Prostate gland (tissue), 2 donors: ENCODE data around the gene DCPS. TPM values are rescaled to one million over a fixed set of nuclear protein-coding genes. Genes with fewer than 3 reads are reported as not detected.
"Not testable (repeated sequence)": the region's sequence is repeated elsewhere in the genome, so short reads cannot be mapped to it uniquely, and the experiment has no call there.

Source experiments
- DNase-seq: peaks from one replicate; pipeline ENCODE4 v3.0.0-alpha.2; 2019; ENCODE audit warnings: low spot score
- H3K27ac ChIP-seq, 2 donors: fragments of 200-600 bp; sonication (generic); 2 replicates each; pipeline ENCODE4 v1.5.1; 2017 to 2019
- H3K27me3 ChIP-seq: fragments of 200-600 bp; sonication (generic); replicated peaks from 2 replicates; pipeline ENCODE4 v1.5.1; 2019; ENCODE audit not compliant: insufficient read depth
- H3K36me3 ChIP-seq, 2 donors: fragments of 200-600 bp; sonication (generic); 1 replicate in 1 of 2; 2 replicates in 1 of 2; pipeline versions ENCODE4 v1.5.1 to v1.8.1; 2017 to 2019
- H3K4me1 ChIP-seq: fragments of 200-600 bp; sonication (generic); replicated peaks from 2 replicates; pipeline ENCODE4 v1.5.1; 2019
- H3K4me3 ChIP-seq, 2 donors: fragments of 200-600 bp; sonication (generic); 2 replicates each; pipeline ENCODE4 v1.5.1; 2017 to 2019
- H3K9me3 ChIP-seq: fragments of 200-600 bp; sonication (generic); 2 replicates; pipeline ENCODE4 v1.5.1; 2017
- POLR2A ChIP-seq: fragments of 450-650 bp; IDR thresholded peaks from one replicate; pipeline ENCODE4 v1.6.1; 2016; ENCODE audit warnings: antibody characterized with exemption, mild to moderate bottlenecking
- POLR2AphosphoS5 ChIP-seq: sonication (generic); formaldehyde crosslinking; IDR thresholded peaks from one replicate; pipeline ENCODE4 v1.6.1; 2017; ENCODE audit warnings: antibody characterized with exemption
- WGBS: methylation state at CpG from one replicate; pipeline ENCODE4 v1.1.5; 2018; 5-methylcytosine and 5-hydroxymethylcytosine counted together
- intact Hi-C: fragments of 100-400 bp; cut with DNase I; formaldehyde crosslinking; loops from one replicate; pipeline ENCODE4 v1.14.2; 2022
- total RNA-seq, 2 donors: library from RNA; depleted of rRNA; stranded (reverse); fragments of >200 nt; gene quantifications; one replicate each; pipeline ENCODE4 v1.1.0, GENCODE V29; 2016
- TF ChIP-seq, protein P1 (sequence below), 4 experiments: fragments of 200-600 bp in 2 of 4; fragments of 450-650 bp in 2 of 4; sonication (generic) in 2 of 4; IDR thresholded peaks; 1 replicate in 3 of 4; 2 replicates in 1 of 4; pipeline ENCODE4 v1.5.1; 2016 to 2019; ENCODE audit warnings: antibody characterized with exemption in 4 of 4, mild to moderate bottlenecking in 2 of 4, moderate library complexity in 2 of 4

DCPS gene
- total RNA-seq, 2 donors from 2014 or later: 12.6 to 17.5 TPM

DNA sequence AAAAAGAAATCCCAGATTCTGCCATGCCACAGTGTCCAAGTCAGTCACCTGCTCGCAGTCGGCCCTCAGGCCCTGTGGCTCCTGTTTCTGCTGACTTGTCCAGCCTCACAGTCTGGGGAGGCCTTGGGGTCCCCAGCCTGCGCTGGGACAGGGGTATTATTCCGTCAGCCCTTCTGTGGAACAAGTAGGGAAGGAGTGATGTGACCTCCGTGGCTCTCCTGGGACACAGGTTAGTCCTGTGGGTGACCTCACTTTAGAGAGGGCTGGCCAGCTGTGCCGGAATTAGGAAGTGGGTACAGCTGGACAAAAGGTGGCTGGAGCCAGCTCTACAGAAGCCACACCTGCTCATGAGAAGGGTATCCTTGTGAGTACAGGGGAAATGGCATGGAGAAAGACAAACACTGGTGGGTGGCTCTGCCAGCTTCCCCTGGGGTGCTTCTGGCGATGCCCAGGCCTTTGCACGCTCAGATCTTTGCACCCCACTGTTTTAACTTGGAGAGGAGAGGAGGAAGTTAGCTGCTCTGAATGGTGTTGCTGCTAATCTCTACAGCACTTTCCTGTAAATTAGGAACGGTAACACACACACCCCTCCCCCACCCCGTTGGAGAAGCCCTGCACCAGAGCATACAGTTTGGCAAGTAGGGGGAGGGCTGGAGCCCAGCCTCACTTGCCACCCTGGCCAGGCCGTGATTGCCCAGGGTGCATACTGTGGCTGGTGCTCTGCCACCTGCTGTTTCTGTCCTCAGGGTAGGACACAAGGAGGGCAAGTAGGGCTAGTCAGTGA lies 64.7 kb downstream of the DCPS start:
- H3K27me3 ChIP-seq, intact Hi-C loops, H3K27ac ChIP-seq, H3K9me3 ChIP-seq, H3K4me1 ChIP-seq, H3K36me3 ChIP-seq, DNase-seq, H3K4me3 ChIP-seq: not testable (repeated sequence)
- 56% methylated on average over 11 of the region's 11 CpGs for WGBS
- TF ChIP-seq, protein P1, sequence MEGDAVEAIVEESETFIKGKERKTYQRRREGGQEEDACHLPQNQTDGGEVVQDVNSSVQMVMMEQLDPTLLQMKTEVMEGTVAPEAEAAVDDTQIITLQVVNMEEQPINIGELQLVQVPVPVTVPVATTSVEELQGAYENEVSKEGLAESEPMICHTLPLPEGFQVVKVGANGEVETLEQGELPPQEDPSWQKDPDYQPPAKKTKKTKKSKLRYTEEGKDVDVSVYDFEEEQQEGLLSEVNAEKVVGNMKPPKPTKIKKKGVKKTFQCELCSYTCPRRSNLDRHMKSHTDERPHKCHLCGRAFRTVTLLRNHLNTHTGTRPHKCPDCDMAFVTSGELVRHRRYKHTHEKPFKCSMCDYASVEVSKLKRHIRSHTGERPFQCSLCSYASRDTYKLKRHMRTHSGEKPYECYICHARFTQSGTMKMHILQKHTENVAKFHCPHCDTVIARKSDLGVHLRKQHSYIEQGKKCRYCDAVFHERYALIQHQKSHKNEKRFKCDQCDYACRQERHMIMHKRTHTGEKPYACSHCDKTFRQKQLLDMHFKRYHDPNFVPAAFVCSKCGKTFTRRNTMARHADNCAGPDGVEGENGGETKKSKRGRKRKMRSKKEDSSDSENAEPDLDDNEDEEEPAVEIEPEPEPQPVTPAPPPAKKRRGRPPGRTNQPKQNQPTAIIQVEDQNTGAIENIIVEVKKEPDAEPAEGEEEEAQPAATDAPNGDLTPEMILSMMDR (IDR thresholded peaks at IDR 0.05): peak in 1 of 4 experiments; percentile 11

DNA sequence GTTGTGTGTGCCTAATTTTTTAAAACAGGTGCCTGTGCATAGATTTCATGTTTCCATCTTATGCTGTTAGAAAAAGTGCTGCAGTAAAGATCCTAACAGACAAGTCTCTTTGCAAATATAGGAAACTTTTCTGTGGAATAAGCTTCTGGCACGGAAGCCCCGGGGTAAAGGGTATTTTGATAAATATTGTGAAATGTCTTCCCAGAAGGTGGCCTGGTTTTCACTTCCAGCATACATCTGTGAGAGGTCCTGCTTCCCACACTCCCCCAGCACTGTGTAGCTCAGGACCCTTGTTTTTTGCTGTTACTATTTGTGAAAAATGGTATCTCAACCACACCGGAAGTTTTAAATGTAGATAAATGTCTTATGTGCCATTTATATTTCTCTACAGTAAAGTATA lies 66.2 kb downstream of the DCPS start:
- no peaks in the 10 kb centered on the region for H3K27me3 ChIP-seq
- DNase-seq: no peak
- H3K4me1 ChIP-seq: peaks cover 5% of the 10 kb centered on the region
- no peak overlapping the region for H3K27ac ChIP-seq
- no peaks in the 10 kb centered on the region for H3K36me3 ChIP-seq
- H3K4me3 ChIP-seq: no peak overlapping the region
- no peaks in the 10 kb centered on the region for H3K9me3 ChIP-seq
- intact Hi-C loops: no loop called here
- 88% methylated on average over 3 of the region's 3 CpGs for WGBS
- TF ChIP-seq POLR2AphosphoS5 (no peak), POLR2A (no peak)
- TF ChIP-seq, protein P1 (IDR thresholded peaks at IDR 0.05): no peak

- no peak for DNase-seq
- Histone ChIP-seq H3K4me1 (no peaks in the 10 kb centered on the region), H3K27me3 (no peaks in the 10 kb centered on the region), H3K9me3 (no peaks in the 10 kb centered on the region), H3K27ac (no peak overlapping the region), H3K36me3 (no peaks in the 10 kb centered on the region), H3K4me3 (no peak overlapping the region)
- TF ChIP-seq, protein P1 (IDR thresholded peaks at IDR 0.05): no peak
- TF ChIP-seq POLR2AphosphoS5 (no peak), POLR2A (no peak)
- intact Hi-C loops: no loop called here
- WGBS: 95% methylated on average over 7 of the region's 7 CpGs
These were observed 67.7 kb downstream of the DCPS start for GRCh38 chr11:126371595-126371994.

GRCh38 chr11:126373389-126374066 lies 69.7 kb downstream of the DCPS start:
- H3K36me3 ChIP-seq, H3K9me3 ChIP-seq, H3K27me3 ChIP-seq, H3K4me3 ChIP-seq, intact Hi-C loops, H3K27ac ChIP-seq, DNase-seq, H3K4me1 ChIP-seq: not testable (repeated sequence)
- 57% methylated on average over 8 of the region's 12 CpGs for WGBS

DNA sequence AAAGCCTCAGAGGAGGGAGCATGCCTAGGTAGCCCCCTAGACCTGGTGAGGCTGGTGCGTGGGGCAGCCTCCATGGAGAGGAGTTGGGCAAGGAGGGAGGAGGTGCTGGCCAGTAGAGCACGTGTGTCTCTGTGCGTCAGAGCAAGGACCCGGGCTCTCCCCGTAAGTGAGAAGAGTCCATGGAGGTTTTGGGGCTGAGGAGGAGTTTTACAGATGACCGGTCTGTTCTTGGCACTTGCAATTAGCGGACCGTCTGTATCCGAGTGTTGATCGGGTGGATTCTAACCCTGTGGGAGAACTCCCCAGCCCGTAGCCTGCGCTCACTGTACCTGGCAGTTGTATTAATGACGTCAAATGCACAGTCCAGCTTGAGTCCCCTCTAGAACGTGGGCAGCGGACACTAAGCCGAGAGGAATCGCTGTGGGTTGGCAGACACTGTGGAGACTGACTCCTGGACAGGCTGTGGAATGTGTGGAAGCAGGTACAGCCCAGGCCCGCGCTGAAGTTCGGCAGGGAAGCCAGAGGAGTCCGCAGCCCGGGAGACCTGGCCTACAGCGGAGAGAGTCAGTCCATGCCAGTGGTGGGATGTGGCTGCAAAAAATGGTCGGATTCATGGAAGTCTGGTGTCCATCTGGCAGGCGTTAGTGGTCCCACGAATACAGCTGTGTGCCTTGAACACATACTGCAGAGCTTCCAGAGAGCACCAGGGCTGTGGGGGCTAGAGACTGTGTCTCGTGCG lies 70.9 kb downstream of the DCPS start:
- H3K4me1 ChIP-seq, H3K9me3 ChIP-seq, H3K36me3 ChIP-seq, H3K4me3 ChIP-seq, intact Hi-C loops, H3K27ac ChIP-seq, DNase-seq, H3K27me3 ChIP-seq: not testable (repeated sequence)
- WGBS: 94% methylated on average over 17 of the region's 28 CpGs
